Stimulated activated CD4-positive, alpha-beta T cell treated with anti-CD3 and anti-CD28 coated beads, Interleukin-4, amount 100 ng/mL, for 24 hours (primary cell): ENCODE measurements around the gene COL28A1.
"Not testable (repeated sequence)": the region's sequence is repeated elsewhere in the genome, so short reads cannot be mapped to it uniquely, and the experiment has no call there.

ENCODE experiments used
- DNase-seq: peaks from one replicate; pipeline ENCODE4 v3.0.0-alpha.2; 2020

The COL28A1 gene

DNA sequence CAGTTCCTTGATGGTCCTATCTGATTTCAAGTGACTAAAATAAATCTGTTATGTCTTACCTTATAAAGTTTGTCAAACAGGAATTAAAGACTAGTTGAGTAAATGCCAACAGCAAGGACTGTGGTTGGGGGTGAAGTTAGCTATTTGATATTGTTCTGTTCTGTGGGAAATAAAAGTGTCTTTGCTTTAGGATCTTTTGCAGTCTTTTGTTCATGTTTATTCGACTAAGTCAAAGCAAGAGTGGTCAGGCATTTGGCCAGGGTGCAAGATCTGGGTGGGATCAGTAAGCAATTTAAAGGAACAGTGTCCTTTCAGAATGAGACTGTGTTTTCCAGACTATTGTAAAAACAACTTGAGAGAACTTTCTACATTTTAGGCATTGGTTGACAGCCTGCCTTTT, at the start of gene COL28A1:
Gene COL28A1, minus strand, starts transcription at position 183 of the 400 bp plus-strand sequence. CDS start 2,998 bp downstream, outside the sequence.
- no peak for DNase-seq

DNA sequence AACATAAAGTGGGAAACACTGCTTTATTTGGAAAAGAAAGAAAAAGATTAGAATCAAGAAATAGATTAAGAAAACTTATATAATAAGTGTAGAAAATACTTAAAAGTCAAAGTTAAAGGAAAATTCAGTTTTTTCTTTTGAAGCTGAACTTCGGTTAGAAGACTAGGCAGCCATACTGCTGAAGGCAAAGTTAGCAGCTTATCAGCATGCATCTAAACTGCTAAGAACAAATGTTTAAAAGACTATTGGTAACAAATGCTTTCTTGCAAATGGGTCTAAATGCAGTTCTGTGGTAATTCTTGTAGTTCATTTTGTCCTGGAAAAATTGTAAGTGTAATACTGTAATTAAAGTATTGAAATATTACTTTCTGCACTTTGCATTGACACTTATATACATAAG, 49.0 kb upstream of the COL28A1 start:
- no peak for DNase-seq

DNA sequence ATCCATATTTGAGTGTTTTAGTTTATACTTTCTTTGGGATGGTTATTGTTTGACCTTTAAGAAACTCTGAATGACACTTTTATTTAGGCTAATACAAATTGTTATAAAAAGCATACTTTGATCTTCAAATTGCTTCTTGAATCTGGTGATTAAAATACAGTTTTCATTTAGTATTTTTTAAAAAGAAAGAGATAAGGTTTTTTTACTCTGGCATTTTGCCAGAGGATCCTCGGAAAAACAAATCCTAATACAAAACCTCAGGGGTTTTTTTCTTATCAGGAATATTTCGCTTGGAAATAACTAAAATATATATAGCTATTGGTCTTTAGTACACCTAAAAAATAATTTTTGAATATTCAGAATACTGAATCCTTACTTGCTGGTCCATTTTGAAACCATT, 48.1 kb upstream of the COL28A1 start:
- no peak for DNase-seq

DNA sequence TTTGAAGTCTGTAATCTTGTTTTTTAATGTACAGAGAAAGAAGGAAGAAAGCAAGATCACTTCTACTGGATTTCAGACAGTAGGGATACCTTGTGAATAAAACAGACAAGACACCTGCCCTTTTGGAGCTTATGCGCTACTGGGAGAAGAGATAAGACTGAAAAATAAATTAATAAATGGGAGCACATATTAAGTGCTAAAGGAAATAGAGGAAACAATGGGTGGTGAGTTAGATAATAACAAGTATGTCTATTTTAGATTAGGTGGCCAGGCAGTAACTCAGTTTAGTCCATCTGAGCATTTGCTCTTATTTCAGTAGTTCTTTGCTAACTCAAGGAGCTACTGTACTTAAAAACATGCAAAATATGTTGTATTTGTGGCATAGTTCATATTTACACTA, 46.9 kb upstream of the COL28A1 start:
- no peak for DNase-seq

DNA sequence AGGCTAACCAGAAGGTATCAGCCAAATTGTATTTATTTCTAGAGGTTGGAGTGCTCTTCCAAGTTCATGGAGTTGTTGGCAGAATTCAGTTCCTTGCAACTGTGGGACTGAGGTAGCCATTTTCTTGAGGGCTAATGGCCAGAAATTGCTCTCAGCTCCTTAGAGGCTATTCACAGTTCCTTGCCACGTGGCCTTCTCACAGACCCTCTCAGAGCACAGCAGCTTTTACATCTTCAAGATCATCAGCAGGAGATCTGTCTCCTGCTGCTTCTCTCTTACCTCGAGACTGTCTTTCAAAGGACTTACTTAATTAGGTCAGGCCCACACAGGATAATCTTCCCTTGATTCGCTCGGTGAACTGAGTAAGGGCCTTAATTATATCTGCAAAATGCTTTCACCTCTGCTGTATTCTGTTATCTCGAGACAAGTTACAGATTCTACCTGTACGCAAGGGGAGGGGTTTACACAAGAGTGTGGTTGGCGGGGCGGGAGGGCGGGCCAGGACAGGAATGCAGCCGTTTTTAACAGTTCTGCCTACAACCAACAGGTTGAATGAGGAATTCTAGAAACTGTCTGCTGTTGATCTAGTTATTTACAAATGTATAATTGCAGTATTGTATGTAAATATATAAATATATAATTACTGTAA, 46.0 kb upstream of the COL28A1 start:
- DNase-seq, result no peak

DNA sequence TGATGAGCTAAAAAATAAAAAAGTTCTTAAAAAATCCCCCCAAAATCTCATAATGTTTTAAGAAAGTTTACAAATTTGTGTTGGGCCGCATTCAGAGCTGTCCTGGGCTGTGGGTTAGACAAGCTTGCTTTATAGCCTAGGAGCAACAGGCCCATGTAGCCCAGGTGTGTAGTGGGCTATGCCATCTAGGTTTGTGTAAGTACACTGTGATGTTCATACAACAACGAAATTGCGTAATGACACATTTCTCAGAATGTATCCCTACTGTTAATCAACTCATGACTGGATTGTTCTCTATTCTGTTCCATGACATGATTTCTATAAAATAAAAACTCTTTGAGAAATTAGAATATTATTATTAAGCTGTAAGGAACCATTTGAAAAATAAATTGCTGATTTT, 44.0 kb upstream of the COL28A1 start:
- no peak for DNase-seq

DNA sequence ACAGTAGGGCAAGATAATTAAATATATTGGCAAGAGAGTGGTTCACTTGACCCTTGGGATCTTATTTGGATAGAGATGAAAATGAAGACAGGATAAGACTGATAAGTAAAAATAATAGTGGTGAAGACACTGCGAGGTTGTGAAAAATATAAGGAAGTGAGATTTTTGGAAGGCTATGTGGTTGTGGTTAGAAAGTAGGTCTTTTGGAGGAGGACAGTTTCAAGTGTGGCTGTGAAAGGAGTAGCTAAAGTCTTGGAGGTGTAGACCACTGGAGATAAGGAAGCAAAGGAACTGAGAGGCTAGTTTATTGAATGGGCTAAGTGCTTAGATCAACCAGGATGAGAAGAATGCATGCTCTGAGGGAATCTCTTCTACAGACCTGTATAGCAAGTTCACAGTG, 42.2 kb upstream of the COL28A1 start:
- no peak for DNase-seq

DNA sequence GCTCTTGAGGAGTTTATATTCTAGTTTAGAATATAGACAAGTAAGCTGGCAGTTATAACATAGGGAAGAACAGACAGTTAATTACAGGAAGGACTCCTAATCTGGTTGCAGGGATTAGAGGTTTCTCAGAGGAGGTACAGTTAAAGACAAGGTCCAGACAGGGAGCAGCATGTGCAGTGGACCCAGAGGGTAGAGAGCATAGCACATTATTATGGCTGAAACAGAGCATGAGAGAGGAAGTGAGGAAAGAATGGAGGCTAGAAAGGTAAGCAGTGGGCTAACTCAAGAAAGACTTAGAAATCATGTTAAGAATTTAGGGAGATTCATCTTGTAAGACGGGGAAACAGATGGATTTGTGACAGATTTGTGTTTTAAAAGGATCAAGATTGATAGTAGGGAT, 40.7 kb upstream of the COL28A1 start:
- DNase-seq, result no peak

DNA sequence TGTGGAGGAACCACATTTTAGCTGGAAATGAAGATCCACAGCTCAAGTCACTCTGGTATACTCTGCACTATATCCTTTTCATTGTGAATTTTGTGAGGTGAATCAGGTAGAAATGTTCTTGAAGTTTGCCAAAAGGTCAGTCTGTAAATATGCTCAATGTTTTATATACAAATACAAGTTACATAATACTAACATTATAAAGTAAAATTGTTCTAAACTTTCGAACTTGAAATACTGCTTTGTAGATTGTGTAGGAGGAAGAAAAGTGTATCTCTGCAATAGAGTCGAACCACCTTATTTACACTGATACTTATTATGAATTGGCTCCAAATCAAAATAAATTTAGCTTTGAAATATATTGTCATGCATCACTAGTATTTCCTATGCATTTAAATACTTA, 38.0 kb upstream of the COL28A1 start:
- DNase-seq, result no peak

DNA sequence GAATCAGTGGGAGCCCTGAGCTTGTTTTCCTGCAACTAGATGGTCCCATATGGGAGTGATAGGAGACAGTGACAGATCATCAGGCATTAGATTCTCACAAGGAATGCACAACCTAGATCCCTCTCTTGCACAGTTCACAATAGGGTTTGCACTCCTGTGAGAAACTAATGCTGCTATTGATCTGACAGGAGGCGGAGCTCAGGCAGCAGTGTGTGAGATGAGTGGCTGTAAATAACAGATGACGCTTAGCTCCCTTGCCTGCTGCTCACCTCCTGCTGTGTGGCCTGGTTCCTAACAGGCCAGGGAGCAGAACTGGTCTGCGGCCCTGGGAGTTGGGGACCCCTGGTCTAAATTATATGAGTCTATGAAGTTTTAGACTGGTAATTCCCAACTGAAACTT, 34.9 kb upstream of the COL28A1 start:
- DNase-seq, result no peak

DNA sequence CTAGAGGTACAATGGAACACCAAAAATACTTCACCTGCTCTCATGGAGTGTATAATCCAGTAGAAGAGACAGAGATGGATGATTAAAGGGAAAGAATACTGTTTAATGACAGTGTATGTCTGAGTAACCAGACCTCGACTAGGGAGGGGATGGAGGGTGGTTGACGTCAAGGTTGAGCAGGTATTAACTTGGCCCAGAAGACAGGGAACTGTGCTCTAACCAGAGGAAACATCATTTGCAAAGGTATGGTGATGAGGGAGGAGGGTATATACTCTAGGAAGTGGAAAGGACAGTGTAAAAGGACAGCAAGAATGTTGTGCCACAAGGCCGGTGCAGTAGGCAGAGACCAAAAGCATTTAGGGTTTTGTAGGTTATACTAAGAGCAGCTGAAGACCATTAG, 33.9 kb upstream of the COL28A1 start:
- no peak for DNase-seq

DNA sequence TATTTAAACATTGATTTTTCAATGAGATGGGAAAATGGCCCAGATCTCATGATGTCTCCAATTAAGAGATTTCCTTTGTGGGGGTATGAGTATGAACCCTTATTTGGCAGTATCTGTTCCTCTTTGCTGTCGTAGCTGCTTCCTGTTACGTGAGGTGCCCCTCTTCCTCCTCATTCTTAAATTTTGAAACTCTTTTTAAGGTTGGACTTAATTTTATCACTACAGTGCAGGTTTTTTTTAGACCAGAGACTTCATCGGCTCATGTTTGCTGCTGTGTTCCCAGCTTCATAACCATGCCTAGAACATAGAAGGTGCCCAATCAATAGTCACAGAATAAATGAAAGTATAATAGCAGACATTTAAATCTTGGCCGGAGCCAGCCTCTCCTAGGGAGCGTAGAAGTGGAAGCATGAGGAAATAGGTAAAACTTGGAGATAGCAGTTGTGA, 33.4 kb upstream of the COL28A1 start:
- DNase-seq, result no peak

DNA sequence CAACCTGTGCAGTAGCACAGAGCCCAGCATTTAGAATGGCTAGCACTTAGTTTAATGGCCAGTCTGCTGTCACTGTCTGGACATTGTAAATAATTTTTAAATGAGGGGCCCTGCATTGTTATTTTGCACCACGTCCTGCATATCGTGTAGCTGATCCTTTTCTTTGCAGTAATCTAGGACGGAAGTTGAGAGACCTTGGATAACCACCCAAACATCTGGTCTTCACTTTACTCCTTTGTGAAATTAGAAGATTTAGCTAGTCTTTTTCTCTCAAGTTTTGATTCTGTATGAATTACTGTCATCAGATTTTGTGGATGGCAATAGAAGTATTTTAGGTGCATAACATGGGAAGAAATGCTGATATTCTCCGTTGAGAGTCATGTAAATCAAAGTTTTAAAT, 32.9 kb upstream of the COL28A1 start:
- no peak for DNase-seq

DNA sequence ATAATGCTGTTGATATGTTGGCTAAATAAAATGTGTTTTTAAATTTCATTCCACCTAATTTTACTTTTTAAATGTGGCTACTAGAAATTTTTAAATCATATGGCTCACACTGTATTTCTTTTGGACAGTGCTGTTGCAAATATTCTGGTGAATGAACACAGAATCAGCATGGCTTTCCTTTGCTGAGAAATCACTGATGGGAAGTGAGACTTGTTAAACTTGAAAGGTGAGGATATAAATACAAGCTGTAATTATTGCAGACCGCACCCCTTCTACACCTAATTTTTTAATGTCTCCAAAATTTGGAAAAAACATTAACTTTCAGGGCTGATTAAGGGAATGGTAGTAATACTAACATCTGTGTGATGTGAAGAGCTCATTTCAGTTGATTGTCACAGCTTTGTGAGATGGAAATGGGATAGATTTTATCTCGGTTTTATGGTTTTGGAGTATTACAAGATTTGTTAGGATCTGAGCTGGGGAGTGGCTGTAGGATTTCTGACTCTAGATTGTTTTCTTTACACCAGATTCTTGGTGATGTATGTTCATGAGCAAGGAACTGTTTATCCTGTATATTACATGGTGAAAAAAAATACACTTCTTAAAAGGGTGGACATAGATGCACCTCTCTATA, 32.3 kb upstream of the COL28A1 start:
- no peak for DNase-seq

DNA sequence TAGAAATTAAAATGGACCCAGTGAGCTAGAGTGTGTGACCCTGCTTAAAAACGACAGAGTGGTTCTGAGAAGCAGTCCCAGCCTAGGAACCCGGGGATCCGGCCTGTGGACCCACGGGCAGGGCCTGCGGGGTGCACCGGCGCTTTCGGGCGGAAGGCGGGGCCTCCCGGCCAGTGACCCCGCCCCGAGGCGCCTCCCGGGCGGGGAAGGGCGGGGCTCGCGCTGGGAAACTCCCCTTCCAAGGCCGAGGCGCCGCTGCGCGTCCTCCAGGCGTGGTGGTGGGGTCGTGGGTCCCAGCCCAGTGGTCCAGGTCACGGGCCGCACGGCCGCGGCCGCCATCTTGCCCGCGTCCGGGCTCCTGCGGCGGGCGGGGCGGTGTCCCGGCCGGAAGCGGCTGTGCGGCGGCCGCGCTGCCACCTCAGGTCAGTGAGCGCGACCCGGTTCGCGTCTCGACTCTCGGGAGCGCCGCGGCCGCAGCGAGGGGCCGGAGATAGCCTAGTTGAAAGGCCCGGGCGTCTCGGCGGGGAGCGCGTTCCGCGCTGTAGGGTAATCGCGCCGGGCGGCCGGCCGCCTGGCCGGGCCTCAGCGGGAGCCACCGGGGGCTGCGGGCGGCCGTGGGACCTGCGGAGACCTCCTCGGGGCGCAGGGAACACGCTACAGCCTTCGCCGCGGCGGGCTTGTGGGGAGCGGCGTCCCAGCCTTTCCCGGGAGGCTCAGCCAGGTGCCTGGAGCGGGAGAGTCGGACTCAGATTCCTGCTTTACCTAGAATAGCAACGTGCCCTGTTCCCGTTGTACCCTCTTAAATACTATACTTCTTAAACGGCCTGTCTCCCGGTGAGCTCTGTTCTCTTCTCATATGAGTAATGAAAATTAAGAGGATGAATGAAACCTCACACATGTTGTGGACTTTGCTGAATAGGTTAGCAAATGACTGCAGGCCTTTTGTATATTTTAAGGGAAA, 31.3 kb upstream of the COL28A1 start, which contains the start of gene MIOS:
Gene MIOS, plus strand, starts transcription at position 234 of the 961 bp plus-strand sequence. CDS start 5,592 bp downstream, outside the sequence.
- peak; percentile 81 for DNase-seq

DNA sequence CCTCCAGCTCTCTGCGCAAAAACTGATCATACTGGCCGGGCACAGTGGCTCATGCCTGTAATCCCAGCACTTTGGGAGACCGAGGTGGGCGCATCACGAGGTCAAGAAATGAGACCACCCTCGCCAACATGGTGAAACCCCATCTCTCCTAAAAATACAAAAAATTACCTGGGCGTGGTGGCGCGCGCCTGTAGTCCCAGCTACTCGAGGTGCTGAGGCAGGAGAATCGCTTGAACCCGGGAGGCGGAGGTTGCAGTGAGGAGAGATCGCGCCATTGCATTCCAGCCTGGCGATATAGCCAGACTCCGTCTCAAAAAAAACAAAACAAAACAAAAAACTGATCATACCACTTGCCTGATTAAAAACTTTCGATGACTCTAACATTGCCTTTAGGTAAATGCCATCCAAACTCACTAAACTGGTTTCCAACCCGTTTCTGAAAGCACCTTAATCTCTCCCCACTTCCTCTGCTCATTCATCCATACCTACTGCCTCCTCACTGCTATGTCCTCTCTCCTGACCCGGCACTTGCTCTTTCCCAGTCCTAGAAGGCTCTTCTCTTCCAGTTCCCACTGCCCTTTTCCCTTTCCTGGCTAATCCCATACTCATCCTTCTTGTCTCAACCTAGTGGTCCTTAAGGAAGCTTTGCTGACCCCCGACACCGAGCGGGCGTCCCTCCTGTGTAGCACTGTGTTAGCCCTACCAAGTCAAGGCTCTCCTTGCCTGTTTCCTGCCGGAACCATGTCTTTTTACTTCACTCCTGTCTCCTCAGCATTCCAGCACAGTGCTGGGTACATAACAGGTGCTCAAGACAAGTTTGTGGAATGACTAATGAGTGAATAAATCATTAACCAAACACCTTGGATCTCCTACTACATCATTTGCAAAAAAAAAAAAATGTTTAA, 30.3 kb upstream of the COL28A1 start:
- no peak for DNase-seq

DNA sequence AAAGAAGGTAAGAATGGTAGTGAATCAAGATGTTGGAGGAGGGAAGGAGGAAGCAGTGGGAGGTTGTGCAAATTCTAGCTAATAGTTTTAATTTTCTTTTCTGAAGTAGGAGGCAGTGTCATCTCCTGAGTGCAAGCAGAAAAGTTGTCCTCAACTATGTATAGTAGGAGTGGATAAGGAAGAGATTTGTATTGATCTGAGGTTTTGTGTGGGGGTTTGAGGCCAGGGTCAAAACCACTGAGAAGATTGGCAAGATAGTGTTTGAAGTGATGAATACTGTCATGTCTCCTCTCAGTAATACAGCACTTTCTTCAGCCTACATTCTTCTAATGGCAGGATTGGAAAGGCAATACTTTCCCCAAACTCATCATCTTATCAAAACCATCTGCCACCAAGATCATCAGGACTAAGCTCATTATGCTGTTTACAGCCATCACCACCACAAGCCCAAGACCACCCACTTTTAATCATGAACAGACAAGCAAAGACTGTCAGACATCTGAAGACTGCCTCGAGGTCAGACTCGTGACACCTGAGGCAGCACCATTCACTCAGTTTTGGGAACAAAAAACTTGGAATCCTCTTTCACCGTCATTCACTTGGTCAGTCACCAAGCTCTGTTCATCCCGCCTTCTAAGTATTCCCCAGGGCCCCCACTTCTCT, 29.5 kb upstream of the COL28A1 start:
- DNase-seq, result peak; percentile 24

DNA sequence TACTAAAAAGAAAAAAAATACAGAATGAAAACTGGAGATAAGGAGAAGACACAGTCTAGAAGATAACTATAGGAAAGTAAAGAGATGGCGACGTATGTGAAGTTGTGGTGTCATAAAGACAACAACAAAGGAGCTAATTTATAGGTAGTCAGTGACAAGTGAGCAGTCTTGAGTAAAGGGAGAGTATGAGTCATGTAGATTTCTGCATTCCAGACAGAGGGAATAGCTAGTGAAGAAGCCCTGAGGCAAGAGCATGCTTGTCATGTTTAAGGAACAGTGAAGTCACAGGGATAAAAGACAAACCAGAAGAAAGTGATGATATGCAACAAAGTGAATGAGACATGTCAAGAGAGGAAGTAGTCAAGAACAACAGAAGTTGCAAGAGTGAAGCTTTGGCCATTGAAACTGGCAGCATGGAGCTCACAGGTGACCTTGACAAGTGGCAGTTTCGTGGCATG, 28.7 kb upstream of the COL28A1 start:
- no peak for DNase-seq

DNA sequence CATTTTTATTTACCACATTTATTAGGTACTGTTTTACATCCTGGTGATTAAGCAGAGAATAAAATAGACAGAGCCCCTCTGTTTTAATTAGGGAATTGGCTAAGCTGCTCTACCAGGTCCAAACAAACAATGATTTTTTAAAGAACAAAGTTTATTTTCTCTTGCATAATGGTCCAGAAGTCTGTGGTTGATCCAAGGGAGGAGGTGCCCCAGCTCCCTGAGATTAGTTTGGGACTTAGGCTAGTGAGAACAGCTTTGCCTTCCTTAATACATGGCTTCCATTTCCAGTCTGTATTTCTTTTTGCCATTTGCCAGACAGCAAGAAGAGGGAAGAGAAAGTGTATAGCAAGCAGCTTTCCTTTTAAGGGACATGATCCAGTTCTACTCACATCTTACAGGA, 28.1 kb upstream of the COL28A1 start:
- DNase-seq, result no peak

DNA sequence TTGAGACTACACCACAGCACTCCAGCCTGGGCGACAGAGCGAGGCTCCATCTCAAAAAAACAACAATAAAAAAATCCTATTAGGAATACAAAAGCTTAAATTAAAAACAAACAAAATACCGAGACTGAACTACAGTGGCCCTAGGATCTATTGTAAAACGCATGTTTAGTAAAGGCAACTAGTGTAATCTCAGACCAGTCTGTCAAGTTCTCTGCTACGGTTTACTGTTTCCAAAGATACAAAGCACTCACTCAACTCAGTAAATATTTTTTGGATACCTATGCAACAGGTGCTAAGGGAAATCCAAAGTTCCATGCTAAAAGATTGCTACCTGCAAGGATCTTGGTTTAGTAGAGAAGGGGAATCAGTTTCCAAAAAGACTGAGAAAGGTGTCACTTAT, 27.6 kb upstream of the COL28A1 start:
- DNase-seq, result no peak

DNA sequence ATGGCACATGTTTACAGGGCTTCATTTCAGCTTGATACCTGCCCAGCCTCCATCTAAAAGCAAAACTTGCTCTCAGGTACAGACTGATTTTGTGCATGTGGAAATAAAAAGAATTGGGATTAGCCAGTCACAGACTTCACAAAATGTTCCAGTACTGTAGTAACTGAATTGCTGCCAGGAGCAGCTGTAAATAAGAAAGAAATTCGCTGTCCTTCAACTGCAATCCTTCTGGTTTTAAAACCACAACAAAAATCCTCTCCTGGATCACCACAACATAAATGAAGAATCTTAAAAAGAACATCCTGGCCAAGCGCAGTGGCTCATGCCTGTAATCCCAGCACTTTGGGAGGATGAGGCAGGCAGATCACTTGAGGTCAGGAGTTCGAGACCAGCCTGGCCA, 27.1 kb upstream of the COL28A1 start:
- DNase-seq, result no peak

DNA sequence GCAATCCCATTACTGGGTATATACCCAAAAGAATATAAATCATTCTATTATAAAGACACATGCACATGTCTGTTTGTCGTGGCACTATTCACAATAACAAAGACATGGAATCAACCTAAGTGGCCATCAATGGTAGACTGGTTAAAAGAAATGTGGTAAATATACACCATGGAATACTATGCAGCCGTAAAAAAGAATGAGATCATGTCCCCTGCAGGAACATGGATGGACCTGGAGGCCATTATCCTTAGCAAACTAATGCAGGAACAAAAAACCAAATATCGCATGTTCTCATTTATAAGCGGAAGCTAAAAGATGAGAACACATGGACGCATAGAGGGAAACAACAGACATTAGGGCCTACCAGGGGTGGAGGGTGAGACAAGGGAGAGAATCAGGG, 25.9 kb upstream of the COL28A1 start:
- not testable (repeated sequence) for DNase-seq
